Measurements from ENCODE around the gene CPNE2.

- TF ChIP-seq GABPA (IDR thresholded peaks at IDR 0.05; ENCODE audit: low read depth), result no peak
- no peak for TF ChIP-seq RFX5 (IDR thresholded peaks at IDR 0.05; ENCODE audit: low read depth, low read length)
- no peak for TF ChIP-seq ETV6 (conservative IDR thresholded peaks at IDR 0.05 in 1 of 2, IDR thresholded peaks at IDR 0.05 in 1 of 2; ENCODE audit: borderline replicate concordance in 1 of 2, low read depth in 1 of 2)
- TF ChIP-seq CTCF (IDR thresholded peaks at IDR 0.05 in 2 of 3, conservative IDR thresholded peaks at IDR 0.05 in 1 of 3; ENCODE audit: control insufficient read depth in 2 of 3, extremely low read depth in 1 of 3, insufficient read depth in 1 of 3, low read depth in 3 of 3, low read length in 3 of 3), result no peak
- TF ChIP-seq MEF2A (IDR thresholded peaks at IDR 0.05; ENCODE audit: insufficient read depth, low read depth, low read length), result no peak
- TF ChIP-seq EZH2 (IDR thresholded peaks at IDR 0.05; ENCODE audit: borderline replicate concordance, control insufficient read depth, low read depth, low read length), result no peak
- no peak for TF ChIP-seq TARDBP (IDR thresholded peaks at IDR 0.05; ENCODE audit: borderline replicate concordance)
- TF ChIP-seq SIN3A (IDR thresholded peaks at IDR 0.05; ENCODE audit: low read depth, low read length), result no peak
- TF ChIP-seq CREB1 (IDR thresholded peaks at IDR 0.05; ENCODE audit: low read depth), result no peak
- no peak for TF ChIP-seq BRCA1 (IDR thresholded peaks at IDR 0.05; ENCODE audit: low read depth, low read length)
- TF ChIP-seq POLR2A (IDR thresholded peaks at IDR 0.05; ENCODE audit: low read depth, low read length), result no peak
- no peak for TF ChIP-seq ZNF274 (IDR thresholded peaks at IDR 0.05; ENCODE audit: insufficient read depth, insufficient read length)
- no peak for TF ChIP-seq TBL1XR1 (IDR thresholded peaks at IDR 0.05; ENCODE audit: low read depth, low read length)
- no peak for TF ChIP-seq NFIC (IDR thresholded peaks at IDR 0.05; ENCODE audit: low read depth, low read length)
These were observed 59.0 kb downstream of the CPNE2 start for GRCh38 chr16:57151369-57151768.
